Endothelial cell (in vitro differentiated cells): Measurements from ENCODE around the gene RETREG2. TPM values are rescaled to one million over a fixed set of nuclear protein-coding genes. Genes with fewer than 3 reads are reported as not detected.
A peak's percentile ranks its signal among the peaks of the same experiment; 100 is the strongest.

ENCODE experiments used
- DNase-seq: peaks from one replicate; pipeline ENCODE4 v3.0.0; 2021; ENCODE audit warnings: low spot score
- H3K27ac Mint-ChIP-seq: one replicate; pipeline ENCODE4 v1.8.0; 2021; ENCODE audit warnings: mixed read lengths, inconsistent platforms; ENCODE audit not compliant: unreplicated experiment
- H3K27me3 Mint-ChIP-seq: one replicate; pipeline ENCODE4 v1.8.0; 2021; ENCODE audit warnings: mild to moderate bottlenecking, moderate library complexity, mixed read lengths, inconsistent platforms; ENCODE audit not compliant: unreplicated experiment
- H3K36me3 Mint-ChIP-seq: one replicate; pipeline ENCODE4 v1.8.0; 2021; ENCODE audit warnings: mild to moderate bottlenecking, low read depth, mixed read lengths, inconsistent platforms; ENCODE audit not compliant: unreplicated experiment
- H3K4me1 Mint-ChIP-seq: one replicate; pipeline ENCODE4 v1.8.0; 2021; ENCODE audit warnings: mild to moderate bottlenecking, mixed read lengths, inconsistent platforms; ENCODE audit not compliant: unreplicated experiment
- H3K4me3 Mint-ChIP-seq: one replicate; pipeline ENCODE4 v1.8.0; 2021; ENCODE audit warnings: mild to moderate bottlenecking, mixed read lengths, inconsistent platforms; ENCODE audit not compliant: unreplicated experiment
- H3K9me3 Mint-ChIP-seq: one replicate; pipeline ENCODE4 v1.8.0; 2021; ENCODE audit warnings: mixed read lengths, inconsistent platforms; ENCODE audit not compliant: unreplicated experiment
- total RNA-seq: library from RNA; stranded (reverse); fragmentation: NEBNext Ultra II Directional; extraction: Animal tissue kit (Norgen Biotek cat#: 25700); gene quantifications from one replicate; pipeline ENCODE4 v1.2.1, GENCODE V29; 2021; ENCODE audit not compliant: unreplicated experiment
- TF ChIP-seq, protein P1 (sequence below): fragments of 200-600 bp; sonication (generic); IDR thresholded peaks from one replicate; pipeline ENCODE4 v1.5.0; 2021; ENCODE audit warnings: antibody characterized with exemption; ENCODE audit not compliant: unreplicated experiment

RETREG2 gene
- total RNA-seq, 1 donor from 2014 or later: 90.6 TPM

DNA sequence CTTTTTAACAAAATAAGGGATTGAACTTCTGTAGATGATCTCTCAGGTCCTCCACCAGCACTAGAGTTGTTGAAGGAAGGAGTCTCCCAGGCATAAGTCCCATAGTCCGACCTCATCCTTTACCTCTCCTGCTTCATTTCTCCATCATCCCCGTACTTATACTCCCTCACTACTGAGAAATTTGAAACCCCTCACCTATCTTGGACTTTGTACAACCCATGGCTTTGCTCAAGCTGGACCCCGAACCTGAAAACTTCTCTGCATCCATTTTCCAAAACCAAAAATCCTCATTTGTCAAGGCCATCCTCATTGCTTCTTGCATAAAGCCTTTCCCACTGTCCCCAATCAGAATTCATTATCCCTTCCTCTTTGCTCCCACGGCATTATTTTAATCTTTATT is 17.0 kb upstream of the RETREG2 start:
- Mint-ChIP-seq H3K4me1 (peaks cover 6% of the 10 kb centered on the region), H3K36me3 (peaks cover 3% of the 10 kb centered on the region), H3K9me3 (no peaks in the 10 kb centered on the region), H3K27me3 (peaks cover 3% of the 10 kb centered on the region), H3K27ac (no peak overlapping the region), H3K4me3 (peak overlapping the region; percentile 92)
- no peak for DNase-seq
- TF ChIP-seq, protein P1, sequence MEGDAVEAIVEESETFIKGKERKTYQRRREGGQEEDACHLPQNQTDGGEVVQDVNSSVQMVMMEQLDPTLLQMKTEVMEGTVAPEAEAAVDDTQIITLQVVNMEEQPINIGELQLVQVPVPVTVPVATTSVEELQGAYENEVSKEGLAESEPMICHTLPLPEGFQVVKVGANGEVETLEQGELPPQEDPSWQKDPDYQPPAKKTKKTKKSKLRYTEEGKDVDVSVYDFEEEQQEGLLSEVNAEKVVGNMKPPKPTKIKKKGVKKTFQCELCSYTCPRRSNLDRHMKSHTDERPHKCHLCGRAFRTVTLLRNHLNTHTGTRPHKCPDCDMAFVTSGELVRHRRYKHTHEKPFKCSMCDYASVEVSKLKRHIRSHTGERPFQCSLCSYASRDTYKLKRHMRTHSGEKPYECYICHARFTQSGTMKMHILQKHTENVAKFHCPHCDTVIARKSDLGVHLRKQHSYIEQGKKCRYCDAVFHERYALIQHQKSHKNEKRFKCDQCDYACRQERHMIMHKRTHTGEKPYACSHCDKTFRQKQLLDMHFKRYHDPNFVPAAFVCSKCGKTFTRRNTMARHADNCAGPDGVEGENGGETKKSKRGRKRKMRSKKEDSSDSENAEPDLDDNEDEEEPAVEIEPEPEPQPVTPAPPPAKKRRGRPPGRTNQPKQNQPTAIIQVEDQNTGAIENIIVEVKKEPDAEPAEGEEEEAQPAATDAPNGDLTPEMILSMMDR: no peak

DNA sequence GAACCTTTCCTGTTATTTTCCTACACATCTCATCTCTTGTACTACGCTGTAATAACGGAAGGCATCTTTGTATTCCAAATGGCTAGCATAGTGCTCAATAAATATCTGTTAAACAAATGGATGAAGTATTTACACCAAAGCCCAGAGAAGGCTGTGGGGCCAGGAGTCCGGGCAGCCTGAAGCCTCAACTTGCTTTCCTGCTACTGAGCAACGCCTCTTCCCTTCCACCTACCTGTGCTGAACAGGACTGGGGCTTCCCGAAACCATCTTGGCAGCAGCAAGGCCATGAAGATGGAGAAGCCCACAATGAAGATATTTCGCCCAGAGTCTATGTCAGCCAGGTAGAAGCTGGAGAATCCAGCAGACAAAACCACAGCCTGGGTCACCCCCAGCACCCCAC is 14.9 kb upstream of the RETREG2 start:
- Mint-ChIP-seq H3K27me3 (peaks cover 7% of the 10 kb centered on the region), H3K4me3 (no peak overlapping the region), H3K9me3 (no peaks in the 10 kb centered on the region), H3K27ac (no peak overlapping the region), H3K4me1 (peaks cover 8% of the 10 kb centered on the region), H3K36me3 (peaks cover 5% of the 10 kb centered on the region)
- TF ChIP-seq, protein P1: no peak
- DNase-seq: no peak

DNA sequence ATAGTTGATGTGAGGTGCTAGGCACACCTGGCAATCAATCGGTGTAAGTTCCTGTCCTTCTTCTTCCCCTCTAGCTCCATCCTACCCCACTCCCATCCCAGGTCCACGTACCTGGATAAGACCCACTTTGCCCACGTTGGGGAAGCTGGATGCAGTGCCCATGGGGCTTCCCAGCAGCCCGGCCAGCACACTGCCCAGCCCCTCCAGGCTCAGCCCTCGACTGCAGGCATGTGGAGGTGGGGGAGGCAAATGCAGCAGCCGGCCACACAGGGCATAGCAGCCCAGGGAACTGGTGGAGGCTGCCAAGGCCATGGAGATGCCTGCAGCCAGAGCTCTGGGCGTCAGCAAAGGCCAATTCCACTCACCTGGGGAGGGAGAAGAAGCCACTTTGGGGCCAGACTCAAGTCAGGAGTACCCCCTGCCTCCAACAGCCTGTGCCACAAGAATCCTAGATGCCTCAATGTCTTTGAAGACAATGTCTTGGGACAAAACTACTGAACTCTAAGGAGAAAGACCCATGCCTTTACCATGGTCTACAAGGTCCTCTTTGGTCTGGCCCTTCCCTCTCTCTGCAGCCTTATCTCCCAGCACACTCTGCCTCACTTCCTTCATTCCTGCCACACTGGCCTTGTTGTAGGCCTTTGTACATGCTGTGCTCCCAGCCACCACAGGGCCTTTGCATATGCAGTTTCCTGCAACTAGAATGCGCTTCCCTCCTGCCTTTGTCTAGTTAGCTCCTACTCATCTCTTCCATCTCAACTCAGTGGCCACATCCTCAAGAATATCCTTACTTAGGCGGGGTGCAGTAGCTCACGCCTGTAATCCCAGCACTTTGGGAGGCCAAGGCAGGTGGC is 12.8 kb upstream of the RETREG2 start:
- no peak overlapping the region for H3K4me3 Mint-ChIP-seq
- TF ChIP-seq, protein P1: no peak
- DNase-seq: no peak
- no peaks in the 10 kb centered on the region for H3K9me3 Mint-ChIP-seq
- peaks cover 8% of the 10 kb centered on the region for H3K4me1 Mint-ChIP-seq
- H3K27me3 Mint-ChIP-seq: peaks cover 9% of the 10 kb centered on the region
- peaks cover 6% of the 10 kb centered on the region for H3K36me3 Mint-ChIP-seq
- H3K27ac Mint-ChIP-seq: no peak overlapping the region

DNA sequence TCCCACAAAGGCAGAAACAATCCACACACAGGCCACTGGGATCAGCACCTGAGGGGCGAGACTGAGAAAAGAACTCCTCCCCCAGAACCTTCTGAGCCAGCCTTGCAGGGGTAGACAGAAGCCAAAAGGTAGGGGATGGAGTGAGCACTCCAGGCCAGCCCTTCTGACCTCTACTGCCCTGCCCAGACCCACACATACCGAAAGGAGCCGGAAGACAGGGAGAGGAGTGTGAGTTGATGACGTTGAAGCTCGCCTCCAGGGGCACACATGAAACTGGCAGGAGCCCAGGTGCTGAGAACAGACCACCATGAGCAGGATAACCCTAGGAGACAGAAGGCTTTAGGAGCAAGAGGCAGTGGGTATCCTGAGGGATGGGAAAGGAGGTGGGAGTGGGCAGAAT is 10.1 kb upstream of the RETREG2 start:
- no peaks in the 10 kb centered on the region for H3K9me3 Mint-ChIP-seq

DNA sequence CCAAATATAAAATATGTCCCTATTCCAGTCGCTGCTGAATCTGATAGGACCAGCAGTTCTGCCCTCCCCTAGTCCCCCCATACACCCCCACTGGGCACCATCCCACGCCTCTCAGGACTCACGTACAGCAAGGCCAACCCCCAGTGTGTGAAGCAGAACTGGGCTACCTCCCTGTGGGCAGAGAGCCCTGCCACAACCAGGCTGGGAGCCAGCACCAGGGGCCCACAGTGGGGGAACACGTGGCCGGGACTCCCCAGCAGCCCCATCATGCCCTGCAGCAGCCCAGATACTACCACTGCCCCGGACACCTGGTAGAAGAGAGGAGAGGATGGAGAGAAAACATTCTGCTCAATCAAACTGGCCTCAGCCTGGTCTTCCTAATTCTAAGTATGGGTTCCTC is 9.5 kb upstream of the RETREG2 start:
- no peak overlapping the region for H3K27ac Mint-ChIP-seq
- peaks cover 13% of the 10 kb centered on the region for H3K36me3 Mint-ChIP-seq
- H3K4me1 Mint-ChIP-seq: peaks cover 9% of the 10 kb centered on the region
- H3K27me3 Mint-ChIP-seq: peaks cover 11% of the 10 kb centered on the region
- H3K4me3 Mint-ChIP-seq: peak overlapping the region; percentile 49
- H3K9me3 Mint-ChIP-seq: no peaks in the 10 kb centered on the region
- TF ChIP-seq, protein P1: no peak
- no peak for DNase-seq

More for the DNA sequence above, 10.1 kb upstream of the RETREG2 start:
- Mint-ChIP-seq H3K27ac (no peak overlapping the region), H3K36me3 (peaks cover 13% of the 10 kb centered on the region), H3K4me1 (peaks cover 9% of the 10 kb centered on the region), H3K27me3 (peaks cover 11% of the 10 kb centered on the region), H3K4me3 (peak overlapping the region; percentile 49)
- TF ChIP-seq, protein P1: no peak
- no peak for DNase-seq
